Loucy (cell line): ENCODE data around the gene F5.
A peak's percentile ranks its signal among the peaks of the same experiment; 100 is the strongest.
"Not testable (repeated sequence)": the region's sequence is repeated elsewhere in the genome, so short reads cannot be mapped to it uniquely, and the experiment has no call there.

Source experiments
- H2AFZ ChIP-seq: fragments of 200-600 bp; sonication (generic); 2 replicates; pipeline ENCODE4 v1.6.0; 2016; ENCODE audit warnings: antibody characterized with exemption, mild to moderate bottlenecking, low read length, moderate library complexity
- H3F3A ChIP-seq: fragments of 200-600 bp; 2 replicates; pipeline ENCODE4 v1.6.0; 2016; ENCODE audit warnings: antibody characterized with exemption, low read depth, mild to moderate bottlenecking
- H3K27me3 ChIP-seq: fragments of 200-600 bp; sonication (generic); 2 replicates; pipeline ENCODE4 v1.6.1; 2014; ENCODE audit warnings: low read length, mild to moderate bottlenecking; ENCODE audit not compliant: insufficient read depth, poor library complexity, severe bottlenecking
- H3K36me3 ChIP-seq: fragments of 200-600 bp; sonication (generic); 2 replicates; pipeline ENCODE4 v1.6.1; 2016; ENCODE audit warnings: low read length; ENCODE audit not compliant: insufficient read depth
- H3K4me1 ChIP-seq: fragments of 200-600 bp; sonication (generic); 2 replicates; pipeline ENCODE4 v1.5.1; 2014; ENCODE audit warnings: low read length, mild to moderate bottlenecking; ENCODE audit not compliant: insufficient read depth, poor library complexity, severe bottlenecking
- H3K4me2 ChIP-seq: fragments of 200-600 bp; sonication (generic); 2 replicates; pipeline ENCODE4 v1.6.0; 2014; ENCODE audit warnings: antibody characterized with exemption, low read length, low read depth, mild to moderate bottlenecking; ENCODE audit not compliant: poor library complexity, severe bottlenecking
- H3K4me3 ChIP-seq: fragments of 200-600 bp; sonication (generic); 2 replicates; pipeline ENCODE4 v1.5.1; 2014; ENCODE audit warnings: low read length, mild to moderate bottlenecking, mixed read lengths; ENCODE audit not compliant: poor library complexity, severe bottlenecking
- H3K79me2 ChIP-seq: fragments of 200-600 bp; sonication (generic); 2 replicates; pipeline ENCODE4 v1.6.1; 2014; ENCODE audit warnings: low read length; ENCODE audit not compliant: insufficient read depth
- H3K9ac ChIP-seq: fragments of 200-600 bp; sonication (generic); 2 replicates; pipeline ENCODE4 v1.6.0; 2014; ENCODE audit warnings: mild to moderate bottlenecking, low read depth, low read length, moderate library complexity; ENCODE audit not compliant: poor library complexity, severe bottlenecking
- H3K9me2 ChIP-seq: fragments of 200-600 bp; sonication (generic); replicated peaks from 2 replicates; pipeline ENCODE4 v1.6.1; 2016; ENCODE audit warnings: low read depth, low read length, mixed read lengths
- H3K9me3 ChIP-seq: fragments of 200-600 bp; sonication (generic); 2 replicates; pipeline ENCODE4 v1.6.1; 2014; ENCODE audit warnings: mild to moderate bottlenecking, antibody characterized with exemption, low read length, low read depth; ENCODE audit not compliant: insufficient read depth
- H4K20me1 ChIP-seq: fragments of 200-600 bp; sonication (generic); 2 replicates; pipeline ENCODE4 v1.6.0; 2014; ENCODE audit warnings: antibody characterized with exemption, low read length, mild to moderate bottlenecking; ENCODE audit not compliant: insufficient read depth, poor library complexity, severe bottlenecking
- EZH2phosphoT487 ChIP-seq: fragments of 200-600 bp; IDR thresholded peaks from 2 replicates; pipeline ENCODE4 v1.6.1; 2018; ENCODE audit warnings: antibody characterized with exemption, mild to moderate bottlenecking, moderate library complexity, borderline replicate concordance
- TF ChIP-seq, protein P1 (sequence below): fragments of 200-600 bp; sonication (generic); conservative IDR thresholded peaks from 2 replicates; pipeline ENCODE4 v1.5.1; 2014; ENCODE audit warnings: mild to moderate bottlenecking, antibody characterized with exemption, low read length

Gene F5

DNA sequence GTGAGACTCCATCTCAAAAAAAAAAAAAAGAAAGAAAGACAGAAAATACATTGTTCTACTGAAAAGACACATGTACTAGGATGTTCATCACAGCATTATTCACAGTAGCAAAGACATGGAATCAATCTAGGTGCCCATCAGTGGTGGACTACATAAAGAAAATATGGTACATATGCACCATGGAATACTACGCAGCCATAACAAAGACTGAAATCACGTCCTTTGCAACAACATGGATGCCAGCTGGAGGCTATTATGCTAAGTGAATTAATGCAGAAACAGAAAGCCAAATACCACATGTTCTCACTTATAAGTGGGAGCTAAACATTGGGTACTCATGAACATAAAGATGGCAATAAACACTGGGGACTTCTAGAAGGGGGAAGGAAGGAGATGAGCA is 51.6 kb downstream of the F5 start:
- no peak overlapping the region for H3K4me2 ChIP-seq

DNA sequence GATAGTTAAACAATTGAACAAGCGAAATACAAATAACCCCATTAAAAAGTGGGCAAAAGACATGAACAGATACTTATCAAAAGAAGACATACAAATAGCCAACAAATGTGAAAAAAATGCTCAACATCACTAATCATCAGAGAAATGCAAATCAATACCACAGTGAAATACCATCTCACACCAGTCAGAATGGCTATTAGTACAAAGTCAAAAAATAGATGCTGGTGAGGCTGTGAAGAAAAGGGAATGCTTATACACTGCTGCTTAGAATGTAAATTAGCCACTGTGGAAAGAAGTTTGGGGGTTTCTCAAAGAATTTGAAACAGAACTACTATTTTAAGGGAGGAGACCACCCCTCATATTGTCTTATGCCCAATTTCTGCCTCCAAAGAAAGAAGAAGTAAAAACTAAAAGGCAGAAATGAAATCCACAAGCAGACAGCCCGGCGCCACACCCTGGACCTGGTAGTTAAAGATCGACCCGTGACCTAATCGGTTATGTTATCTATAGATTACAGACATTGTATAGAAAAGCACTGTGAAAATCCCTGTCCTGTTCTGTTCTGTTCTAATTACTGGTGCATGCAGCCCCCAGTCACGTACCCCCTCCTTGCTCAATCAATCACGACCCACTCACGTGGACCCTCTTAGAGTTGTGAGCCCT is 52.6 kb downstream of the F5 start:
- not testable (repeated sequence) for H3K4me2 ChIP-seq, H3K4me1 ChIP-seq, H3K36me3 ChIP-seq, H4K20me1 ChIP-seq, H3F3A ChIP-seq, H3K27me3 ChIP-seq, H3K9ac ChIP-seq, H3K4me3 ChIP-seq, H3K79me2 ChIP-seq, H3K9me3 ChIP-seq, H2AFZ ChIP-seq, H3K9me2 ChIP-seq

More for the DNA sequence above, 51.6 kb downstream of the F5 start:
- H3K9me2 ChIP-seq, result no peaks in the 10 kb centered on the region
- no peaks in the 10 kb centered on the region for H3K79me2 ChIP-seq
- H3K9ac ChIP-seq, result no peak overlapping the region
- no peak overlapping the region for H2AFZ ChIP-seq
- H3F3A ChIP-seq, result no peaks in the 10 kb centered on the region
- TF ChIP-seq, protein P1, sequence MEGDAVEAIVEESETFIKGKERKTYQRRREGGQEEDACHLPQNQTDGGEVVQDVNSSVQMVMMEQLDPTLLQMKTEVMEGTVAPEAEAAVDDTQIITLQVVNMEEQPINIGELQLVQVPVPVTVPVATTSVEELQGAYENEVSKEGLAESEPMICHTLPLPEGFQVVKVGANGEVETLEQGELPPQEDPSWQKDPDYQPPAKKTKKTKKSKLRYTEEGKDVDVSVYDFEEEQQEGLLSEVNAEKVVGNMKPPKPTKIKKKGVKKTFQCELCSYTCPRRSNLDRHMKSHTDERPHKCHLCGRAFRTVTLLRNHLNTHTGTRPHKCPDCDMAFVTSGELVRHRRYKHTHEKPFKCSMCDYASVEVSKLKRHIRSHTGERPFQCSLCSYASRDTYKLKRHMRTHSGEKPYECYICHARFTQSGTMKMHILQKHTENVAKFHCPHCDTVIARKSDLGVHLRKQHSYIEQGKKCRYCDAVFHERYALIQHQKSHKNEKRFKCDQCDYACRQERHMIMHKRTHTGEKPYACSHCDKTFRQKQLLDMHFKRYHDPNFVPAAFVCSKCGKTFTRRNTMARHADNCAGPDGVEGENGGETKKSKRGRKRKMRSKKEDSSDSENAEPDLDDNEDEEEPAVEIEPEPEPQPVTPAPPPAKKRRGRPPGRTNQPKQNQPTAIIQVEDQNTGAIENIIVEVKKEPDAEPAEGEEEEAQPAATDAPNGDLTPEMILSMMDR, result no peak
- no peak for TF ChIP-seq EZH2phosphoT487
- H3K9me3 ChIP-seq, result no peaks in the 10 kb centered on the region
- no peaks in the 10 kb centered on the region for H3K36me3 ChIP-seq
- no peaks in the 10 kb centered on the region for H3K27me3 ChIP-seq
- no peak overlapping the region for H3K4me3 ChIP-seq
- no peaks in the 10 kb centered on the region for H3K4me1 ChIP-seq
- H4K20me1 ChIP-seq, result no peaks in the 10 kb centered on the region

DNA sequence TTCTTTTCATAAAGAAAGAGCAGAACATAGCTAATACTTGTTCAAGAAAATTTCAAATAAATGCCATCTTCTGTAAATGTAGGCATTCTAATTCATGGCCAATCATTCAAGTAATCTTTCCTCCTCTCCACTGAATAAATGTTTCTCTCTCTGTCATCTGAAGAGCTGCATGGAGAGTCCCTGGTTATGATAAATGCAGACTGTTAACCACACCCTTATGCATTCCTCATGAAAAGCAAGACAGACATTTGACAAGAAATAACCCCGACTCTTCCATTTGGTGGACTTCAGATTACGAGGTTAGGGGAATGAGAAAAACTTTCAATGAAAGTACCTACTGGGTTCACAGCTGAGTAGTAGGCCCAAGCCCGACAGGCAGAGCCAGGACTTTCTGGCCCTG is 55.8 kb downstream of the F5 start:
- no peaks in the 10 kb centered on the region for H4K20me1 ChIP-seq
- TF ChIP-seq, protein P1, result no peak
- no peak for TF ChIP-seq EZH2phosphoT487
- no peaks in the 10 kb centered on the region for H3K27me3 ChIP-seq
- H3K9me2 ChIP-seq, result no peaks in the 10 kb centered on the region
- no peak overlapping the region for H3K4me2 ChIP-seq
- peaks cover 10% of the 10 kb centered on the region for H3K4me1 ChIP-seq
- no peak overlapping the region for H2AFZ ChIP-seq
- H3K9ac ChIP-seq, result no peak overlapping the region
- no peaks in the 10 kb centered on the region for H3K79me2 ChIP-seq
- no peaks in the 10 kb centered on the region for H3K9me3 ChIP-seq
- no peaks in the 10 kb centered on the region for H3K36me3 ChIP-seq
- no peaks in the 10 kb centered on the region for H3F3A ChIP-seq
- H3K4me3 ChIP-seq, result no peak overlapping the region

DNA sequence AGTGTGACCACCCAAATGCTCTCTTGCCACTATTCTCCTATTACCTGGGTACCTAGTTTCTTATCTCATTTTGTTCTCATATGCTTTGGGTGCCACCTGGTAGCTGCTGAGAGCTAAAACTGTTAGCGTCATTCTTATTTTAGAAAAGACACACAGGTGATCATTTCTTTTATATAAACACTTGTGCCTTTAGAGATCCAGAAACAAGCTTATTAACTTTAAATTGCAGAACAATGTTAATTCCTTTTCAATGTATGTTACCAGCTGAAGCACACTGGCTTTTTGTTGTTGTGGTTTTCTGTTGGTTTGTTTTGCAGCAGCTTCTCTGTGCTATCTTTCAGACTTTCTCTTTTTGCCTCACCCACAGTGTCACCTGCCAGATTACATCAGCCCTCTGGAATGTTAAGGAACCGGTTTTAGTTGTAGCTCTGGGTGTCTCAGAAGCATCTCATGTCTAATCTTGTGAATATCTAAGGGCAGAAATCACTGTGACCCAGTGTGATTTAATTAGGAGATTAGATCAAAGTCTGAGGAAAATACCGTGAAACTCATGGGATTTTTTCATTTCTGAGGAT is 57.1 kb downstream of the F5 start:
- H3K9me3 ChIP-seq, result no peaks in the 10 kb centered on the region
- no peaks in the 10 kb centered on the region for H3F3A ChIP-seq
- peak overlapping the region; percentile 57 for H2AFZ ChIP-seq
- peak overlapping the region; percentile 9 for H3K4me2 ChIP-seq
- H4K20me1 ChIP-seq, result no peaks in the 10 kb centered on the region
- no peaks in the 10 kb centered on the region for H3K9me2 ChIP-seq
- no peak for TF ChIP-seq EZH2phosphoT487
- TF ChIP-seq, protein P1, result no peak
- no peaks in the 10 kb centered on the region for H3K27me3 ChIP-seq
- H3K36me3 ChIP-seq, result no peaks in the 10 kb centered on the region
- H3K9ac ChIP-seq, result no peak overlapping the region
- H3K4me3 ChIP-seq, result no peak overlapping the region
- H3K79me2 ChIP-seq, result no peaks in the 10 kb centered on the region
- peaks cover 10% of the 10 kb centered on the region for H3K4me1 ChIP-seq
